PC-3 (cell line): ENCODE data around the gene METAP1. TPM values are rescaled to one million over a fixed set of nuclear protein-coding genes. Genes with fewer than 3 reads are reported as not detected.

Source experiments
- ATAC-seq: fragments of 200-7000 bp; cut with Tn5 transposase; 2 replicates; pipeline ENCODE4 v1.9.1; 2020; ENCODE audit warnings: mild to moderate bottlenecking, moderate library complexity
- BruUV-seq: library from RNA; stranded (reverse); fragments of 400-500 nt; replicated peaks from 2 replicates; lab custom pipeline; 2021; lab: Mats Ljungman, UMichigan
- CTCF ChIA-PET: fragments of 300-600 bp; sonication (Branson Sonifier 250); formaldehyde crosslinking; loops from one replicate; lab custom pipeline; 2022; ENCODE audit warnings: antibody characterized with exemption; lab: Charles Lee
- POLR2A ChIA-PET: fragments of 300-600 bp; sonication (Branson Sonifier 250); formaldehyde crosslinking; loops from one replicate; lab custom pipeline; 2022; ENCODE audit warnings: antibody characterized with exemption; ENCODE audit not compliant: unreplicated experiment; lab: Charles Lee
- DNase-seq: peaks from one replicate; pipeline ENCODE4 v3.0.0-alpha.2; 2015
- H2AFZ ChIP-seq: fragments of 300-600 bp; sonication (generic); 2 replicates; pipeline ENCODE4 v1.6.0; 2016; ENCODE audit warnings: antibody characterized with exemption, low read length
- H3F3A ChIP-seq: fragments of 300-600 bp; sonication (generic); one replicate; pipeline ENCODE4 v1.6.0; 2017; ENCODE audit warnings: antibody characterized with exemption, low read length, control low read depth, mild to moderate bottlenecking; ENCODE audit not compliant: unreplicated experiment
- H3K27ac ChIP-seq: fragments of 300-600 bp; sonication (generic); 2 replicates; pipeline ENCODE4 v1.5.1; 2016; ENCODE audit warnings: mild to moderate bottlenecking, low read length
- H3K27me3 ChIP-seq: fragments of 300-600 bp; sonication (generic); 2 replicates; pipeline ENCODE4 v1.6.1; 2016; ENCODE audit warnings: low read length, mixed read lengths
- H3K36me3 ChIP-seq: fragments of 300-600 bp; sonication (generic); 2 replicates; pipeline ENCODE4 v1.6.1; 2016; ENCODE audit warnings: low read depth, mixed run types, low read length, mixed read lengths
- H3K4me1 ChIP-seq: fragments of 300-600 bp; sonication (generic); 2 replicates; pipeline ENCODE4 v1.5.1; 2016; ENCODE audit warnings: low read length; ENCODE audit not compliant: insufficient read depth
- H3K4me2 ChIP-seq: fragments of 300-600 bp; sonication (generic); 2 replicates; pipeline ENCODE4 v1.6.0; 2016; ENCODE audit warnings: low read length
- H3K4me3 ChIP-seq: fragments of 300-600 bp; sonication (generic); 2 replicates; pipeline ENCODE4 v1.5.1; 2016; ENCODE audit warnings: mild to moderate bottlenecking, low read length, mixed read lengths
- H3K79me2 ChIP-seq: fragments of 300-600 bp; sonication (generic); 2 replicates; pipeline ENCODE4 v1.6.1; 2017; ENCODE audit warnings: low read length, mixed read lengths
- H3K9ac ChIP-seq: fragments of 300-600 bp; sonication (generic); 2 replicates; pipeline ENCODE4 v1.6.0; 2016; ENCODE audit warnings: mild to moderate bottlenecking, low read length
- H3K9me2 ChIP-seq: fragments of 300-600 bp; sonication (generic); replicated peaks from 2 replicates; pipeline ENCODE4 v1.6.1; 2016; ENCODE audit warnings: mixed run types, low read length, mixed read lengths
- H3K9me3 ChIP-seq: fragments of 300-600 bp; sonication (generic); 2 replicates; pipeline ENCODE4 v1.6.1; 2016; ENCODE audit warnings: low read length, mixed read lengths
- H4K20me1 ChIP-seq: fragments of 300-600 bp; sonication (generic); 2 replicates; pipeline ENCODE4 v1.6.1; 2016; ENCODE audit warnings: low read length, mixed read lengths
- CTCF ChIP-seq: fragments of 300-600 bp; sonication (generic); conservative IDR thresholded peaks from 2 replicates; pipeline ENCODE4 v1.5.1; 2017; ENCODE audit warnings: antibody characterized with exemption, low read depth, mild to moderate bottlenecking, low read length
- EZH2 ChIP-seq: fragments of 300-600 bp; sonication (generic); IDR thresholded peaks from one replicate; pipeline ENCODE4 v1.6.1; 2017; ENCODE audit warnings: antibody characterized with exemption, mild to moderate bottlenecking, low read length; ENCODE audit not compliant: unreplicated experiment
- EZH2phosphoT487 ChIP-seq: fragments of 300-600 bp; sonication (generic); IDR thresholded peaks from 2 replicates; pipeline ENCODE4 v1.6.1; 2018; ENCODE audit warnings: mild to moderate bottlenecking, antibody characterized with exemption, low read length, borderline replicate concordance
- intact Hi-C: fragments of 100-400 bp; cut with micrococcal nuclease; formaldehyde crosslinking; loops from 2 replicates; pipeline ENCODE4 v1.9.0; 2023
- total RNA-seq: library from RNA; depleted of rRNA; stranded (reverse); fragments of >200 nt; gene quantifications from 2 replicates; pipeline ENCODE4 v1.2.3, GENCODE V29; 2014

Gene METAP1
- total RNA-seq, 1 experiment from 2014 or later = 53.9 TPM

DNA sequence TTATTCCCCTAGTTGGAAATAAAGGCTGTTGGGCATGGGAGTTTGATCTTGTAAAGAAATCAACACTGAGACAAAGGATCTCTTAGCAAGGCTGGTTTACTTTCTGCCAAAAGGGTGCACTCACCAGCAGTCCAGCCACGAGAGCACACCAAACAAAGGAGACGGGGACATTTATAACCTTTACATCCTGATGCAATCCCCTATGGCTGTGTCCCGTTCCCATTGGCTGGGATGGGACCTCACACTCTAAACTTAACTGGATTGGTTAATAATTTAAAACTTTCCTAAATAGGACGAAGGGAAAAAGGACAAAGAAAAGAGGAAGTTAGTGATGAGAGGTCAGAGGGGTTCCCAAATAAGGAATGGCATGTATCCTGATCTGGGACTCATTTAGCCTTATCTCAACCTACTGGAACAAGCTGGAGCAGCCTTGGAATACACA lies 17.9 kb downstream of the METAP1 start:
- CTCF ChIA-PET = no interaction called here
- TF ChIP-seq EZH2phosphoT487 = no peak
- TF ChIP-seq EZH2 = no peak
- no peak for TF ChIP-seq CTCF
- H3K4me1 ChIP-seq = no peaks in the 10 kb centered on the region
- H3K9me3 ChIP-seq = no peaks in the 10 kb centered on the region
- H3K4me3 ChIP-seq = no peak overlapping the region
- BruUV-seq = no TSS peak
- no peak for ATAC-seq
- no peak for DNase-seq
- H4K20me1 ChIP-seq = 0 out of 2 replicates have a peak, but pooled peaks cover 10% of the 10 kb centered on the region
- no peak overlapping the region for H3K27ac ChIP-seq
- H3K27me3 ChIP-seq = no peaks in the 10 kb centered on the region
- H3K4me2 ChIP-seq = no peak overlapping the region
- H3K36me3 ChIP-seq = no peaks in the 10 kb centered on the region
- intact Hi-C loops = no loop called here
- H2AFZ ChIP-seq = no peak overlapping the region
- peaks cover 98% of the 10 kb centered on the region for H3K79me2 ChIP-seq
- H3F3A ChIP-seq = no peaks in the 10 kb centered on the region
- no peaks in the 10 kb centered on the region for H3K9me2 ChIP-seq
- no peak overlapping the region for H3K9ac ChIP-seq
- POLR2A ChIA-PET = no interaction called here

GRCh38 chr4:99013884-99014523 lies 18.5 kb downstream of the METAP1 start:
- ATAC-seq (no peak), DNase-seq (no peak)
- H3K9me2 ChIP-seq = no peaks in the 10 kb centered on the region
- 0 out of 2 replicates have a peak, but pooled peaks cover 10% of the 10 kb centered on the region for H4K20me1 ChIP-seq
- intact Hi-C loops = no loop called here
- H3K9ac ChIP-seq = no peak overlapping the region
- no peaks in the 10 kb centered on the region for H3K27me3 ChIP-seq
- ChIA-PET POLR2A (no interaction called here), CTCF (no interaction called here)
- H3K9me3 ChIP-seq = no peaks in the 10 kb centered on the region
- no peaks in the 10 kb centered on the region for H3K36me3 ChIP-seq
- no peaks in the 10 kb centered on the region for H3F3A ChIP-seq
- H3K79me2 ChIP-seq = peaks cover 100% of the 10 kb centered on the region
- no peak overlapping the region for H3K27ac ChIP-seq
- no peaks in the 10 kb centered on the region for H3K4me1 ChIP-seq
- H2AFZ ChIP-seq = no peak overlapping the region
- no peak for TF ChIP-seq CTCF
- TF ChIP-seq EZH2 = no peak
- no peak for TF ChIP-seq EZH2phosphoT487
- no peak overlapping the region for H3K4me2 ChIP-seq
- no TSS peak for BruUV-seq
- no peak overlapping the region for H3K4me3 ChIP-seq

GRCh38 chr4:99021386-99021785 lies 25.9 kb downstream of the METAP1 start:
- H3K36me3 ChIP-seq = peaks cover 19% of the 10 kb centered on the region
- H3K9me2 ChIP-seq = no peaks in the 10 kb centered on the region
- H3K9ac ChIP-seq = no peak overlapping the region
- no peaks in the 10 kb centered on the region for H3K9me3 ChIP-seq
- no peak overlapping the region for H3K27ac ChIP-seq
- H3K4me3 ChIP-seq = no peak overlapping the region
- H3K4me1 ChIP-seq = no peaks in the 10 kb centered on the region
- no peak overlapping the region for H2AFZ ChIP-seq
- intact Hi-C loops = no loop called here
- ChIA-PET CTCF (no interaction called here), POLR2A (no interaction called here)
- no peaks in the 10 kb centered on the region for H3F3A ChIP-seq
- no peak for TF ChIP-seq EZH2
- TF ChIP-seq EZH2phosphoT487 = no peak
- no peak for TF ChIP-seq CTCF
- H3K27me3 ChIP-seq = no peaks in the 10 kb centered on the region
- H4K20me1 ChIP-seq = 0 out of 2 replicates have a peak, but pooled peaks cover 3% of the 10 kb centered on the region
- DNase-seq (no peak), ATAC-seq (no peak)
- no peak overlapping the region for H3K4me2 ChIP-seq
- peaks cover 98% of the 10 kb centered on the region for H3K79me2 ChIP-seq
- no TSS peak for BruUV-seq
